Measurements from ENCODE around the gene TPCN2.
"Not testable (repeated sequence)": the region's sequence is repeated elsewhere in the genome, so short reads cannot be mapped to it uniquely, and the experiment has no call there.

The TPCN2 gene

DNA sequence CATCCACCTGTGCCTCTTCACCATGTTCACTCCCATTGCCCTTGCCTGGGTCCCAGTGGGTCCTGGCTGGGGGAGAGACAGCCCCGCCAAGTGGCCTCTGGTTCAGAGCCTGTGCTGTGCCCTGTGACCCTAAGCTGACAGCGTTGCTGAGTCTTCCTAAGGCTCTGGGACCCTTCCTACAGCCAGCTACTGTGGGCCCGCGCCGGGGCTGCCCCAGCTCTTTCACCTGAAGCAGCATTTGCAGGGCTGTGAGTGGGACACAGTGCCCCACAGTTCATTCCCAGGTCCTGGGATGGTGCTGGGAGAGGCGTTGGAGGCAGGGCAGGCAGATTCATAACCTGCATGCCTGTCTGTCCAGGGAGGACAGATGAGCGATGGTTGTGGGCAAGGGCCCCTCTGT lies 10.7 kb downstream of the TPCN2 start:
- DNase-seq, result no peak

DNA sequence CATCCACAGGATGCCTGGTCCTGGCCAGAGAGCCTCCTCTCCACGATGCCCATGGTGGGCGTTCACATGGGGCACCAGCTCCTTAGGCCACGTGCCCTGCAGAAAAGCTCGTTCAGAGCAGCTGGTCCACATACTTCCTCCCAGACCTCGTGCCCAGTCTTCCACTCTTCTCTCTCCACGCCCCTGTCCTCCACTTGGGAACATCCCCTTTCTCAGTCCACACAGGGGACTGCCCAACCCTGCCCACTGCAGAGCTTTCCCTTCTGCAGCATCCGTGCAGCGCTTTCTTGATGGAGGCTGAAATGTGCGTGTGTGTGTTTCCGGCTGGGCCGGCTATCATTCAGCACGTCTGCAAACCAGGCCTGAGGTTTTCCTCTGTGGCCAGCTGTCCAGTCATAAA lies 11.3 kb downstream of the TPCN2 start:
- no peak for DNase-seq

DNA sequence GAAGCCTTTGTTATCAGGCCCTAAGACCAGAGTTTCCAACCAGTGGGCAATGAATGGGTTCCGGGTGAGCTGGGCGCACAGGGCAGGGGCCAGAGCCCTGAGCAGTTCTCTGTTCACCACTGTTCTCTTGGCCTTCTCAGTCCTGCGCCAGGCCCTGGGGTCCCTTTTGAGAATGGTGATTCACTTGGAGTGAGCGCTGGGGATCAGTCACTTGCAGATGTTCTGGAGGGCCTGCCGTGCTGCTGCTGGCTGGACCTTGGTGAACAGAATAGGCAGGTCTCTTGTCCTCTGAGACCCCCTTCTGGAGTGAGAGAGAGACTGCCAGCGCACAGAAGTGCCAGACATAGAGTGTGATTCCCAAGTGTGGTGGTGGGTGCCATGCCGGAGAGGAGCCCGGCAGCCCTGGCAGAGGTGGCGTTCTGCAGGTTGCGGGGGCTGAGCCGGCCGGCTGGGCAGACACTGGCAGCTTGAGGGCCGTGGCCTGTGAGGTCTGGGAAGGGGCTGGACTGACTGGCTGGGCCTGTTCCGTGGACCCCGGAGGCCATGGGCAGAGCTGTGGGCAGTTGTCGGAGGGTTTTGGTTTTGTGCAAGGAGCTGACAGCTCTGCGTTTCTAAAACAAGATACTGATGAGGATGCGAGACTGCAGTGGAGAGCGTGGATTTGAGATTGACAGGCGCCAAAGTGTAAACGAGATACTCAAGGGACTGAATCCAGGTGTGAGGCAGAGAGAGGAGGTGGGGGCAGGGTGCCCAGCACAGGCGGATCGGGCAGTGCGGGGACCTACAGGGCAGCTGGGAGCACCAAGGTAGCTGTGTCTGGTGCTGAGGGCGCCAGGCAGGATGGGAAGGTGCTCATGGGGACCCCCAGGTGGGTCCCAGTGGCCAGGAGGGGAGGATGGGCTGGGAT lies 12.3 kb downstream of the TPCN2 start:
- DNase-seq, result no peak

DNA sequence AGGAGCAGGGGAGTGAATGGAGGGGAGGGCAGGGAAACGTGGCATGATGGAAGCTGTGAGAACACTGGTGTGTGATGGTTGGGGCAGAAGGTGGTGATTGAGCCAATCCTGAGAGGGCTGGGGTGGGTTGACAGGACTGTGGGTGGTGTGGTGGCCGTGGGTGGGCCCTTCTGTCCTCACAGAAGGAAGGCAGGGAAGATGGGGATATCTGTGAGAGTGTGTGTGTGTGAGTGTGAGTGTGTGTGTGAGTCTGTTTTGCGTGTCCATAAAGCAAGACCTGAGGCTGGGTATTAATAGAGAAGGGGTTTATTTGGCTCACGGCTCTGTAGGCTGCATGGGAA lies 13.0 kb downstream of the TPCN2 start:
- DNase-seq, result no peak

DNA sequence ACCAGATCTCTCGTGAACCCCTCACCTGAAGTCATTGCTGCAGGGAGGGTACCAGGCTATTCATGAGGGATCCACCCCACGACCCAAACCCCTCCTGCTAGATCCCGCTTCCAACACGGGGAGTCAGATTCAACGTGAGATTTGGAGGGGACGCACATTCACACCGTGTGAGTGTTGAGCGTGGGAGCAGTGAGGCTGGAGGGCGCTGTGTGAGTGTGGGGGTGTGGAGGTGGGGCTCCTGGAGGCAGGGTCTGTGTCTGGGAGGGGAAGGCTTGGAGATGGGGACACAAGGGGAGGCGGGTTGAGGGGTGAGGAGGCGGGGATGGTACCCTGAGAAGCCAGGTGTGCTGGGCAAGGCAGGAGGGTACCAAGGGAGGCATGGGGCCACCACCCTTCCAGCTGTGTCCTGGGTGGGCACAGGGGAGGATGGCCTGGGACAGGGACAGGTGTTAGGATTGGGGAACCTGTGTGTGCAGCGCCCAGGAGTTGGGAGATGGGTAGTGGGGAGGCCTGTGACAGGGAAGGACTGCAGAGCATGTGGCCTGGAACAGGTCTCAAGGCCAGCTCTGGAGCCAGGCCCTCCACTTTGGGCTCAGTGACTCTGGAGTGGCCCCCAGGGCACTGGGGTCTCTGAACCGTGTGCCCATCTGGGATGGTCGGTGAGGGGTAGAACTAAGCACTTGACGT lies 13.6 kb downstream of the TPCN2 start:
- DNase-seq, result no peak

DNA sequence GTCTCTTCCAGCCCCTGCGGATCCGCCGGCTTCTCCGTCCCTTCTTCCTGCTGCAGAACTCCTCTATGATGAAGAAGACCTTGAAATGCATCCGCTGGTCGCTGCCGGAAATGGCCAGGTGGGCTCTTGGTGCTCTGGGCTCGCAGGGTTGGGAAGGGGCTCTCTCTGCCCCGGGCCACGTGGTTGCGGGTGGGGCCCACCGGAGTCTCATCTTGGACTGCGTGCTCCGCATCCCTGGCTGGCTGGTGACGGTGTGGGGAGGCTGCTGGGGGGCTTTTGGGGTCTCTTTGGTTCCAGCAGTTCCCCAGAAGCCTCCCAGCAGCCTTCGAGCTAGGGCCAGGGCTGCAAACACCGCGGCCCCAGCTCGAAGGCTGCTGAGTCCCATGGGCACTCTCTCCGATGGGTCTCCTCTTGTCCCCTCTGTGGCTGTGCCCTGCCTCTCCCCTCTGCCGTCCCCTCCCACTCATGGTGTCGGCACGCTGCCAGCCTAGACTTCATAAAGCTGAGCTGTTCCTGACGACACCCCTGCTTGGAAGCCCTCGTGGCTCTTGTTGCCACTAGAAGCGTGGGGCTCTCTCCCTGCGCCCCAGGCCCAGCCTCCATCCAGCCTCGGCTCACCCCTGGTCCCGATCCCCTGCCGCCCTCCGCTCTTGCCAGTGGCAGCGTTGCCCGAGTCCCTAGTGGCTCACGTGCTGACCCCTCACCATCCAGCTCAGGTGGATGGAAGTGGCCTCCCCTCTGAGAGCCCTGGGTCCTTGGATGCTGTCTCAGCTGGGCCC lies 14.3 kb downstream of the TPCN2 start:
- DNase-seq, result no peak

DNA sequence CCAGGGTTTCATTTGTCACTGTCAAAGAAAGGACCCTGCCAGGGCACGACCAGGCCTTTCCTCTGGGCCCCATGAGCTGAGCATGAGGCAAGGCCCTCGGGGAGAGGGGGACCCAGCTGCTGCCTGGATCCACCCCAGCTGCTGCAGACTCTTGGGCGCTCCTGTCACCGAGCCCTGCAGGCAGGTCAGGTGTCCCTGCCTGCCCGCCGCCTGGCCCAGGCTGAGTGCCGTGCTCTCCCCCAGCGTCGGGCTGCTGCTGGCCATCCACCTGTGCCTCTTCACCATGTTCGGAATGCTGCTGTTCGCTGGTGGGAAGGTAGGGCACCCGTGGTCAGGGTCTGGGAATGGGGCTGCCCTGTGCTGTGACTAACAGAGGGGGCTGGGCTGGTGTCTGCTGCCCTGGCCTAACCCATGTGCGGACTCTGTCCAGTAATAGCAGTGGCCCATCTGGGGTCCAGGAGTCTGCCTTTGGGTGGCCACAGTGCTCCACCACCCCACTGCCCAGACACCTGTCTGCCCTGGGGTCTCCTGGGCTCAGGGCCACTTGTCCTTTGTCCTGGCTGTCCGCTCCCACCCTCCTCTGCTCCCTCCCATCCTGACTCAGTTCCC lies 15.0 kb downstream of the TPCN2 start:
- no peak for DNase-seq

DNA sequence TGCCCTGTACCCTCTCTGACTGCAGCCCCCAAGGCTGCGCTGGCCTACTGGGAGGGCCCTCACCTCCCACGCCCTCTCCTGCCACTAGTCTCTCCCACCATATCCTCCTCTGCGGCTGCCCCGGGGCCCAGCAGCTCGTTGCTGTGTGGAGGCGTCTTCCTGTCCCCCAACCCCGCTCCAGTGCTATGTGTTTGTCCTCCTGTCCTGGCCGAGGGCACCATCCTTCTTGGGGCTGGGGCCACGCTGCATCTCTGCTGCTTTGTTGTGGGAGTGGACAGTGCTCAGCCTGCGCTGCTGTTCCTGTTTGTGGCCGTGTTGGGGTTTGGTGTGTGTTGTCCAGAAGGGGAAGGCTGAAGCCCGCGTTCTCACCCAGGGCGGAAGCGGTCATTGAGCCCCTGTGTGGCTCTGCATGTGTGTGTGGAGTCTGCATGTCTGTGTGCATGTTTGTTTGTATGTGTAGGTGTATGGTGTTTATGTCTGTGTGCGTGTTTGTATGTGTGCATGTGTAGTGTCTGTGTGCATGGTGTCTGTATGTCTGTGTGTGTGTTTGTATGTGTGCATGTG lies 15.7 kb downstream of the TPCN2 start:
- DNase-seq, result no peak

DNA sequence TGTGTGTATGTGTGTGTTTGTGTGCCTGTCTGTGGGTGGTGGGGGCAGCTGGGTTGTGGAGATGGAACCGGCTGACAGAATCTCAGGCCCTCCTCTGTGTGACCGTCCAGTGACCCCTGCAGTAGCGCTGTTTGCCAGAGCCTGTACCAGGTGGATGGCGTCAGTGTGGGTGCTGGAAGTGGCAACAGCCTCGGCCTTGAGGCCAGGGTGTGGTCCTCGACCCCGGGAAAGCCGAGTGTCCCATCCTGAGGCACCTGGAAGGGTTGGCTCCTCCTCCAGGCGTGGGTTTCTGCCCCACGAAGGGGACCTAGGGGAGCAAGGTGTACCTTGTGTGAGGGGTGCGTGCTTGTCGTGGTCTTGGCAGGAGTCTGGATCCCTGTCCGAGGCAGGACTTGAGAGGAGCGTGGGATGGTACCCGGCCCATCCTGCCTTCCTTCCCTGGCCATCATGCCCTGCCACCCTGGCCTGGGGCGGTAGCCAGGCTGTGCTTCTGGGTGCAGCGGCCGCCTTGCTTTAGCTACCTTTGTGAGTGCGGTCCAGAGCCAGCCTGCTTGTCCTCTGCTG lies 16.5 kb downstream of the TPCN2 start:
- DNase-seq, result no peak

DNA sequence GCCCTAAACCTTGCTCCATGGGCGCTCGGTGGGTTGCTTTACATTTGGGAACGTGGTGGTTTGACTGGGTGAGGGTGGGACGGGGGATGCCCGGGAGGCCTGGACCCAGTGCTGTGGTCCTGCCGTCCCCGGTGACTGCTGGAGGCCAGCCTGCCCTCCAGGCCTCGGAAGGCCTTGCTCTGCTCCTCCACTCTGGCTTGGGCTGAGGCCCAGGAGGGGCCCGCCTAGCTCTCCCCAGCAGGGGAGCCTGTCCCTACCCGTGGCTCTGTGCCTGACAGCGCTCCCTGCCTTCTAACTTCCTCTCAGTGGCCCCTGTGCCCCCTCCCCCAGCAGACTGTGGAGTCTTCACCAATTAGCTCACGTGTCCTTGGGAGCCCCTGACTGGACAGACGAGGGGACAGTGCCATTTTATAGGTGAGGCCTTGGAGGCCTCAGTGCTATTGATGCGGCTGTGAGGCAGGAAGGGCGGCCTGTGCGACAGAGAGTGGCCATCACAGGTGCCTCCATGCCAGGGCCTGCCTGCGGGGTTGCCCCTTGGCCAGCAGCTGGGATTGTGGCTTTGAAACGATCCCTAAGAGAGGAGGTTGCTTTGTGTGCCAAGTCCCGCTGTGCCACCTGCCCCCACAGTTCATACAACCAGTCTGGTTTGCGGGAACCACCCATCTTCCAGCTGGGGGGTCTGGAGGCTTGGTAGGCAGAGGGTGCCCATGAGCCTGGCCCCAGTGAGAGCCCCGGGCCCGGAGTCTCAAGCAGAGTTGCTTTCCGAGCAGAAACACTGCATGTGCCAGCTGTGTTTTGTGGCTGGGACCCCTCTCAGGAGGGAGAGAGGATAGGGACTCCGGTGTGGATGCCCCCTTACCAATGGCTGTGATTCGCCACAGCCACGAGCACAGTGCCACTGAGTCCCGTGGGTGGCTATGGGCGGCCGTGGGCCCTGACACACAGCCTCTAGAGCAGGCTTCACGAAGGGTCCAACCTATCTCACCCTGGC lies 17.7 kb downstream of the TPCN2 start:
- no peak for DNase-seq

DNA sequence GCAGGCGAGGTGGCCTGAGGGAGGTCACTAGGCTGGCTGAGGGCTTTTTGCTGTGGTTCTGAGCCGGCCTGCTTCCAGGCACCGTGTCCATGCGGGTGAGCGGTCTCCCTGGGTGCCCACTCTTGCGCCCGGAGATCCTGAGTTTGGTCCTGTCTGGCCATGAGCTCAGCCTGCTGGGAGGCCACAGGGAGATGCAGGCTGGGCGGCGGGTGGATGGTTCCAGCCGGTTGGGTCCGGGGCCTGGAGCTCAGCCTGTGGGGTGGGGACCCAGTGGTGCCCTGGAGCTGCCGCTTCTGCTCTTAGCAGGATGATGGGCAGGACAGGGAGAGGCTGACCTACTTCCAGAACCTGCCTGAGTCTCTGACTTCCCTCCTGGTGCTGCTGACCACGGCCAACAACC lies 18.5 kb downstream of the TPCN2 start:
- DNase-seq, result no peak

DNA sequence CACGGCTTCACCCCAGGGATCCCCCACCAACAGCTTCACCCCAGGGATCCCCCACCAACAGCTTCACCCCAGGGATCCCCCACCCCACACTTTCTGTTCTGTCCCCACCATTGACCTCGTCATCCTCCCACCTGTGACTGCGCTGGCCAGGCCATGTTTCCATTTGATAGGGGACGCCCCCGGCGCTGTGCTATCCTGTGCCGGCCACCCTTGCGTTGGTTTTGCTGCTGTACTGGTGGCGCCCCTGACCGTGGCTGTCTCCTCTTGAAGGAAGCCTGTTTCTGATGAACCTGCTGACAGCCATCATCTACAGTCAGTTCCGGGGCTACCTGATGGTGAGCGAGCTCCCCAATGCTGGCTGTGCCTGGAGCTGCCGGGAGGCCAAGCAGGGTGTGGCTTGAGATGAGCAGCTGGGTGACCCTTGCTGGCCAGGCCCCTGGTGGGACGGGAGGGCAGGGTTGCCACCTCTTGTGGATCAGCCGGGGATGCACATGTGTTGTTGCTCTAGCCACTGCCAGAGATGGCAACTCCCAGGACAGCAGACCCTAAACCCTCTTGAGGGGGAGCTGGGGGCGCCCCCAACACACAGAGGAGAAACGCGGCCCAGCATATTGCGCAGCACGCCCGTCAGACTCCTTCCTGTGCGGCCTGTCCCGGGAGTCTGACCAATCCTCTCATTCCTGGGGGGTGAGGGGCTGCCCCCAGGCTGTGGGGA lies 22.5 kb downstream of the TPCN2 start:
- DNase-seq, result no peak

DNA sequence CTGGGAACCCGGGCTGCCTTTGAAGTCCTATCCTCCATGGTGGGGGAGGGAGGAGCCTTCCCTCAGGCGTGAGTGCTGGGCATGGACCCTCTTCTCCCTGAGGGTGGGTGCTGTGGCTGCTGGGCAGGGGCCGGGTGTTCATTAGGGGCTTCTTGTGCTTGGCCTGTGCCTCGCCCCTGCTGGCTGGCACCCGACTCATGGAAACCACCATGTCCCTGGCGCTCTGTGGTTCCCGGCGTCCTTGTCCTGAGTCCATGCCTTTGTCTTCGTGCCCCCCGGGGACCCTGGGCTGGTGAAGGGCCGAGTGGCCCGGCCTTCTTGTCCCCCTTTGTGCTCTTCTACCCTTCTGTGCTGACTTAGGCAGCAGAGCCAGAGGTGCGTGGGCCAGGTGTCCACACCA lies 23.2 kb downstream of the TPCN2 start:
- no peak for DNase-seq

DNA sequence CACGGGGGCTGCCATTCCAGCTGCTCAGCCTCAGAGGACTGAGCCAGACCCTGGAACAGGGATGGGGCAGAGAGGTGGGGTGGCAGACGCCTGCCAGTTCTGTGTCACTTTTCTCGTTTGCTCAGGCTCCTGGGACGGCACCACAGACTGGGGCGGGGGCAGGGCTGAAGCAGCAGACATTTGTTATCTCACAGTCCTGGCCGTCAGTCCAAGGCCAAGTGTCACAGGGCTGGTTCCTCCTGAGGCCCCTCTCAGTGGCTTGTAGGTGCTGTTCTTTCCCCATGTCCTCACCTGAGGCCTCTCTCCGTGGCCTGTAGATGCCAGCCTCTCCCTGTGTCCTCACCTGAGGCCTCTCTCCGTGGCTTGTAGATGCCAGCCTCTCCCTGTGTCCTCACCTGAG lies 24.7 kb downstream of the TPCN2 start:
- DNase-seq, result no peak

DNA sequence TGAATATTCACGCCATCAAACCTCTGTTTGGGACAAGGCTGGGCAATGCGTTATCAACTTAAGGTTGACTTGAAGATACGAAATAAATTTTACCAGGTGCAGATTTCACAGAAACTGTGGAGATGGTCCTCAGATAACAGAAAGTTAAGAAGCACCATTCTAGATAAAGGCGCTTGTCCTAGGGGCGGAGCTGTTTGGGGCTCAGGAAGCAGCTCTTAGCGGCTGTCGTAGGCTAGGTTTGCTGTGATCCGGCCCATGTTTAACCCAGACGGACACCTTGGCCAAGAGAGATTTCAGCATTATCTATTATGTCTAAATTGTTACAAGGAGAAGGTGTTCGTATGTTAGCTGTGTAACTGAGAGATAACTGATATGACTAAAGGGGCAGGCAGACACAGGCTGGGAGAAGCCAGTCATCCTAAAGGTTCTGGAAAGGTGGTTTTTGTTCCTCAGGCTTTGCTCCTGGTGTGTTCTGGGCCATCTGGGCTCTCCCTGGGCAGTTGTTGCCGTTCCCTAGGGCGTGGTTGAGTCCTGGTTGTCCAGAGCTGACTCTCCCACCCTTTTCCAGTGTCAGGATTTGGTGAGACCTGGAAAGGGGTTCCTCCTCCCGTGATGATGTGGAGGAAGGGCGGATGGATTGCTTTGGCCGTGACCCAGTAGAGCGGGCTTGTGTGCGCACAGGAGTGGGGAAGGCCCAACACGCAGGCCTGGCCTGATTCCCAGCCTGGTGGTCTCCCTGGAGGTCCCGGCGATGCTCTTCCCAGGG lies 25.8 kb downstream of the TPCN2 start:
- no peak for DNase-seq

DNA sequence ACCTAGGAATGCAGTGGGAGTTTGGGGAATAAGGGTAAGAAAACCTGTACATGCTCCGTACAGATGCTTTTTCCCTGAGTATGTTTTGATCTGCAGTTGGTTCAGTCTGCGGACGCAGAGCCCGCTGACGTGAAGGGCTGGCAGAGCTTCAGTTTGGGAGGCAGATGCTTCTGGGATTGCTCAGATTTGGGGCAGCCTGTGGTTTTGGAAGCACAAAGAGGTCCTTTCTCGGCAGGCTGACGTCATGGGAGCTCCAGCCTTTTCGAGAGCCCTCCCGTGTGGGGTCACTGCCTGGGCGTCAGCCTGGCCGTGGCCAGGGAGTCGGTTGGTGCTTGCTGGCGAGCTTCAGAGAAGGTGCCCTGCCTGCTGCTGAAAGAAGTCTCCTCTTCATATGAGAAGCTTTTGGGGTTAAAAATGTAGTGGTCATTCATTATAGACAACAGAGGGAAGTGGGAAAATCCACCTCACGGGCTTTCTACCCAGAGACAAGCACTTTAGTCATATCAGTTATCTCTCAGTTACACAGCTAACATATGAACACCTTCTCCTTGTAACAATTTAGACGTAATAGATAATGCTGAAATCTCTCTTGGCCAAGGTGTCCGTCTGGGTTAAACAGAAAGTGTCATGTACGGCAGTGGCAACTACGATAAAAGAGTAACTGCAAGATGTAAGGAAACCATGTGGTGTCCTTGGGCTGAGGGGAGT lies 26.8 kb downstream of the TPCN2 start:
- DNase-seq, result no peak

DNA sequence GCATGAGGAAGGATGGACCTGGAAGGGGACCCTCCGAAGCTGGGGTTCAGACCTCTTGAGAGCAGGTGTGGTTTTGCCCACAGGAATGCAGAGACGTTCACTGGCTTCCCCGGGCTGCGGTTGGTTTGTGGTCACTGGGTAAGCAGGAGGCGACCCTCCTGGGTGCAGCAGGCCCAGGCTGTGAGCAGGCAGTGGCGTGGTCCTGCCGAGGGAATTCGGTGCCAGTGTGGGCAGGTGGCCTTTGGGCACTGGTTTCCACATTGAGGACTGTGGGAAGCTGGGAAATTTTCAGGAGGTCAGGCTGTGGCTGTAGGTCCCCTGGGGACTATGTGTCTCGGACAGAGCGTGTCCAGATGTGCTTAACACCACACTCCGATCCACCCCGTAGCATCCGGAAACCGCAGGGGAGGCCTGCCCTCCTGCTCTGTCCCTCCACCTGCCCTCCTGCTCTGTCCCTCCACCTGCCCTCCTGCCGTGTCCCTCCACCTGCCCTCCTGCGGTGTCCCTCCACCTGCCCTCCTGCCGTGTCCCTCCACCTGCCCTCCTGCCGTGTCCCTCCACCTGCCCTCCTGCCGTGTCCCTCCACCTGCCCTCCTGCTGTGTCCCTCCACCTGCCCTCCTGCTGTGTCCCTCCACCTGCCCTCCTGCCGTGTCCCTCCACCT lies 27.5 kb downstream of the TPCN2 start:
- DNase-seq, result no peak

DNA sequence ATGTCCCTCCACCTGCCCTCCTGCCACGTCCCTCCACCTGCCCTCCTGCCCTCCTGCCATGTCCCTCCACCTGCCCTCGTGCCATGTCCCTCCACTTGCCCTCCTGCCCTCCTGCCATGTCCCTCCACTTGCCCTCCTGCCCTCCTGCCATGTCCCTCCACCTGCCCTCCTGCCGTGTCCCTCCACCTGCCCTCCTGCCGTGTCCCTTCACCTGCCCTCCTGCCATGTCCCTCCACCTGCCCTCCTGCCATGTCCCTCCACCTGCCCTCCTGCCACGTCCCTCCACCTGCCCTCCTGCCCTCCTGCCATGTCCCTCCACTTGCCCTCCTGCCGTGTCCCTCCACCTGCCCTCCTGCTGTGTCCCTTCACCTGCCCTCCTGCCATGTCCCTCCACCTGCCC lies 28.2 kb downstream of the TPCN2 start:
- DNase-seq, result not testable (repeated sequence)

DNA sequence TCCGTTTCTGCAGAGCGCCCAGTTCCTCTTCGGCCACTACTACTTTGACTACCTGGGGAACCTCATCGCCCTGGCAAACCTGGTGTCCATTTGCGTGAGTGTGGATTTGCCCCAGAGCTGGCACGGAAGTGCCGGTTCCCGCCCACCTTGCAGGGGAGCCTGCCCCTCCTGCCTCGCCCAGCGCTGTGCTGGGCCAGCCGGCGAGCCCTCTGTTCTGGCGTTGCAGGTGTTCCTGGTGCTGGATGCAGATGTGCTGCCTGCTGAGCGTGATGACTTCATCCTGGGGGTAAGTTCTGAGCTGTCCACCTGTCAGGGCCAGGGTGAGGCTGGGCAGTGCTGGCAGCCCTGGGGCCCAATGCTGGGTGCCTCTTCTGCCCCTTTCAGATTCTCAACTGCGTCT lies 29.8 kb downstream of the TPCN2 start:
- no peak for DNase-seq
